GM21723 (cell line): ENCODE data around the gene OPRL1.
A peak's percentile ranks its signal among the peaks of the same experiment; 100 is the strongest.

Source experiments
- ATAC-seq: cut with Tn5 transposase; IDR thresholded peaks from one replicate; pipeline ENCODE4 v1.9.1; 2021; ENCODE audit warnings: mild to moderate bottlenecking, moderate library complexity; ENCODE audit not compliant: unreplicated experiment

Gene OPRL1

DNA sequence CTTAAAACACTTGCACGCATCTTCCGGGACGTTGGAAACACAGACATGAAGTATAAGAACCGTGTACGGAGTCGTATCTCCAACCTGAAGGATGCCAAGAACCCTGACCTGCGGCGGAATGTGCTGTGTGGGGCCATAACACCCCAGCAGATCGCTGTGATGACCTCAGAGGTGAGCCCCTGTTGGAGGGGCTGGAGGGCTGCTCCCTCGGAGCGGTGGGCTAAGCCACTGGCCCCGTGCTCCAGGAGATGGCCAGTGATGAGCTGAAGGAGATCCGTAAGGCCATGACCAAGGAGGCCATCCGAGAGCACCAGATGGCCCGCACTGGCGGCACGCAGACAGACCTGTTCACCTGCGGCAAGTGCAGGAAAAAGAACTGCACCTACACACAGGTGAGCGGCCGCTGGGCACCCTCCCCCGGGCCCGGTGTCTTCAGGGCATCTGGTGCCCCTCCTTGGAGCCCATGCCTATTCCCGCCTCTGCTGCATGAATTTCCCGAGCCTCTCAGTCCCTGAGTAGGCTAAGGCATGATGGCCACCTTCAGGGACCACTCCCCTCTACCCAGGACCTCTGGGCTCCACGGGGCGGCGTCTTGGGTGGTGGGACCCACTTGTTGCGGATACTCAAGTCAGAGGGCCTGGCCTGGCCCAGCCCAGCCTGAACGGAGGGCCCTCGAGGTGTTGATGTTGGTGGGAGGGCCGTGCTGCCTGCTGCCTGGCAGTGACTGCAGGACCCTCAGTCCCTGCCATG is 9.5 kb upstream of the OPRL1 start:
- no peak for ATAC-seq

DNA sequence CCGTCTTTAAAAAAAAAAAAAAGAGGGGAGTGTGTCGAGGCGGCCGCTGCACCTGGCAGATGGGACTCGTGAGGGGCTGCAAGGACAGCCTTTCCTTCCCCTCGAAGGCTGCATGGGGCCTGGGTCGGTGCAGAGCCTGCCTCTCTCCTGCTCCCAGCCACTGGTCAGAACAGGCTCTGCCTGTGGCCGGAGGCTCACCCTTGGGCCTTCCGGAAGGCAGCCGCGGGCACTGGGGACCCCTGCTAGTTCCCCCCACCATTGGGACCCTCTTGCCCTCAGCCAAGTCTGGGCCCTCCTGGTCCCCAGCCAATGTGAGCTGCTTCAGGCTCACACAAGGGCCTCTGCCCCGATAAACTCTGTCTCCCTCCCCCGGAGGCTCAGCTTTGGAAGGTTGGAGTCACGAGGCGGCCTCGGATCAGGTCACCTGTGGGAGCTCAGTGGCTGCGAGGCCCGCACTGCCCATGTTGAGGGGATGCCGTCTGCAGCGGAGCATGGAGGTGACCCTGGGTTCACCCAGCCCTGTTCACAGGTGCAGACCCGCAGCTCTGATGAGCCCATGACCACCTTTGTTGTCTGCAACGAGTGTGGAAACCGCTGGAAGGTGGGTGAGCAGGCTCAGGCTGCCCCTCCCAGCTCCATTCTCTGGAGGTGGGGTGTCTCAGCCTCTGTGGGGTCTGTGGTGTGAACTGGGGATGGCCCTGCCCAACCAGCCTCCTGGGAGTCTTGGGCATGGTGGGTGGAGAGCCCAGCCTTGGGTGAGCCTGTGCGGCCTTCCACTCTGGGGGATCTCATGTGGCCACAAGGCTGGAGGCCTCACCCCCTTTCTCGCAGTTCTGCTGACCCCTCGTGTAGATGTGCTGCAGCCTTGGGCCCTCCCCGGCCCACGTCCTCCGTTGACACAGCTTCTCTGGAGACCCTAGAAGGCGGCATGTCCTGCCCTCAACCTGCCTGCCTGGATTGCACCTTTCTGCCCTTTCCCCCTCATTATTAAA is 8.2 kb upstream of the OPRL1 start:
- ATAC-seq, result no peak

DNA sequence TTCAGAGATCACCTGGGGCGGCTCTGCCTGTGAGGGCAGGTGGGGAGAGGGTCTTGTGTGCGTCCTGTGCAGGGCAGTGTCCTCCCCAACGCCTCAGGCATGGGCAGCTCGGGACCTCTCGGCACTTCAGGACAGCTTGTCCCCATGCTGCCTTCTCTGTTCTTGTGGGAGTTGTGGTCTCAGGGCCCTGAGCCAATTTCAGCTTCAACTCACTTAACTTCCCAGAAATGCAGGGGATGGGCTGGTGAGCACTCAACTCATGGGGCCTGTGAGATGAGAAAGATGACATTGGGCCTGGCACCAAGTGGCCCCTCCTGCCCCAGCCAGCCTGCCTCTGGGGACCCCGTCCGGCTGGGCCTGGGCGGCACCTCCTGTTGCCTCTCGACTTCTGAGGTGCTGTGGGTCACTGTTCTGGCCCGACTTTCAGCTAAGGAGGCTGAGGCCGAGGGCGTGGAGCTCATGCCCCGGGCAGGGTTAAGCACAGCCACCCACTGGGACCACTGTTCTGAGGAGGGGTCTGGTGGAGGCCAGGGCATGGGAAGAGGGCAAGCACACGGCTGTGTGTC is 7.3 kb upstream of the OPRL1 start:
- no peak for ATAC-seq

DNA sequence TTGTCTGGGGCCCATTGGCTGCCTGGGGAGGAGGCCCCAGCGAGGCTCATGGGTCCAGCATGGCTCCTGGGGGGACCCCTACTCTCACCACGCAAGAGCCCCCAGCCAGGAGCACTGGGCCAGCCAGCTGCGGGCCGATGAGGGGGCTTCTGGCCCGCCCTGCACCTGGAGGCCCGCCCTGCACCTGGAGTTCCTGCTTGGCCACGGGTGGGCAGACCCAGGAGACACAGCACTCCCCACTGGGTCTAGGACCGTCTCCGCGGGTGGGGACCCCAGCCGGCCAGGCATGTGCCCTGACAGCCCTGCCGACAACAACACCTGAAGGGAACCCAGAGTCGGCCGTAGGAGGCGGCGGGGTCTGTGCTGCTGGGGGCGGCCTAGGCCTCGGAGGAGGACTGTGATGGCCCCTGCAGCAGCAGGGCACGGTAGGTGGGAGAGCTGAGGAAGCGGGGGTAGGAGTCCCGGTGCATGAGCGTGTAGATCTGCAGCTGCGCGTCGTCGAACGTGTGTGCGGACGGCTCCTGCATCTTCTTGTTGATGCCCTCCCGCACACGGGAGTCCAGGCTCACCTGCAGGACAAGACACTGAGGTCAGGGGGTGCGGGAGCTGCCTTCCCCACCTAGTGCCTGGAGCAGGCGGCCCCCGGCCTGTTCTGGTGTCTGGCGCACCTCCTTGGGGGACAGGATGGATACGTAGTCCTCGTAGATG is 6.3 kb upstream of the OPRL1 start:
- ATAC-seq, result no peak

DNA sequence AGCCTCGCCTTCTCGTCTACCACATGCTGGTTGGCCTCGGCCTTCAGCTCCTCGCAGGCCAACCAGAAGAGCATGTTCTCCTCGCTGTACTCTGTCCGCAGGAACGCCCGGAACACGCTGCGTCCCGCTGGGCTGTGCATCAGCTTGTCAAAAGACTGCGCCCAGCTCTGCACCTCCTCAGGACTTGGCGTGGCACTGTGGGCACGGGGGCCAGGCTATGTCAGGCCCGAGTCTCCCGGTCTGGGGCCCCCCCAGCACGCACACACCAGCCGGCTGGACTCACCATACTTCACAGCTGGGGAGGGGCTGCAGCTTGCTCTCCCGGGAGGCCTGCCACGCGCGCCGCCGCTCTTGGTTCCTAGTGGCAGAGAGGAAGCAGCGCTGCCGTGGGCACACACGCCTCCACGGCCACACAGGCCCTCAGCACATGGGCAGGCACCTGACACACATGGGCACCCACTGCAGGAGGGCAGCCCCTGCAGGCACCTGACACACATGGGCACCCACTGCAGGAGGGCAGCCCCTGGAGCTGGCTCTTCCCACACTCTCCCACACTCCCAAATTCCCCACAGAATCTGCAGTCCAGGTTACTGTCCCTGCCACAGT is 5.6 kb upstream of the OPRL1 start:
- ATAC-seq, result no peak

DNA sequence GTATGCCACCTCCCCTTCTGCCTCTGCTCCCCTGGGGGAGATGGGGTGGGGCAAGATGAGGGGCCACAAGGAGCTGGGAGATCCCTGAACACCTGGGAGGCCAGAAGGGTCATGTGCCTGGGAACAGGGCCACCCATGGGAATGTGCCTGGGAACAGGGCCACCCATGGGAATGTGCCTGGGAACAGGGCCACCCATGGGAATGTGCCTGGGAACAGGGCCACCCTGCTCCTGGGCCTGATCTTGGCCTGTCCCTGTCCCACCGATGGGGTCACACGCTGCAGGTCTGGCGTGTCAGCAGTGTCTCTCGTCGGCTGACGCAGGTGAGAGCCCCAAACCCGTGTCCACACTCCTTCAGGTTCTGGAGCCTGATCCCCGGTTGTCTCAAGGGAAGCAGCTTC is 4.9 kb upstream of the OPRL1 start:
- ATAC-seq, result no peak

DNA sequence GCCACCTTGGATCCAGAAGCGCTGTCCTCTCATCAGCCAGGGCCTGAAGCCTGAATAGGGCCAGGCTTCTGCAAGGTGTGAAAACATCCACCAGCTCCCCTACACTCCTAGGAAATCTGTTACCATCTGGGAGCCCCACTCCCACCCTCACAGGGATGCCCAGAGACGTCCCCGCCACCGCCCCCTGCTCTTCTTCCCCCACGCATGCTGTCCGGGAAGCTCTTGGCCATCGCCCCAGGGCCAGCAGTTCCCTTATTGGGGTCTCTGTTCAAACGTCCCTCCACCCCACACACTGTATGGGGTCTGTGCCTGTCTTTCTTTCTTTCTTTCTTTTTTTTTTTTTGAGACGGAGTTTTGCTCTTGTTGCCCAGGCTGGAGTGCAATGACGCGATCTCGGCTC is 4.3 kb upstream of the OPRL1 start:
- ATAC-seq, result no peak

DNA sequence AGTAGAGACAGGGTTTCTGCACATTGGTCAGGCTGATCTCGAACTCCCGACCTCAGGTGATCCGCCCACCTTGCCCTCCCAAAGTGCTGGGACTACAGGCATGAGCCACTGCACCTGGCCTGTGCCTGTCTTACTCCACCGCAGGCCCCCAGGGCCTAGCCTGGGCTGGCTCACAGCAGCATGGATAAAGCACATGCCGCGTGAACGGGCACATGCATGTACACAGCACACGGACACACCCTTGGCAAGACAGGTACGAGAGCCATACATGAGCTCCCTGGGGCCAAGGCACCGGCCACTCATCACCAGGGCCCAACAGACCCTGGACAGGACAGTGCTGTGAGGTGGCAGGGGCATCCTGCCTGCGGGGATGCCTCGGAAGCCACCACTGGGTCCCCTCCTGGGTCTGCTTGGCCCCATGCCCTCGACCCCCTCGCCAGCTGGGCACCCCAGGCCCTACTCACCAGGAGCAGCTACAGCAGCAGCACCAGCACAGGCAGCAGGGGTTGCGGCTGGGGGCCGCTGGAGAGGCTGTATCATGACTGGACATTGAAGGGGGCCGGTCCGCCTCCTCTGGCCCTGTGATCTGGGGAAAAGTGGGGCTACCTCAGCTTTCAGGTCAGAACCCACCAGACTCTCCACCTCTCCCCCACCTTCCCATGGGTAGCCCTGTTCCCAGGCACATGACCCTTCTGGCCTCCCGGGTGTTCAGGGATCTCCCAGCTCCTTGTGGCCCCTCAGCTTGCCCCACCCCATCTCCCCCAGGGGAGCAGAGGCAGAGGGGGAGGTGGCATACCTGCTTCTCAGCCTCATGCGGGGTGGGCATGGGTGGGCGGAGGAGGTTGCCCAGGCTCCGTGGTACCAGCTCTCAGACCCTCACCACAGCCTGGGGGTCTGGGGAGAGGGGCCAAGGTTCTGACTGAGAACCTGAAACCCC is 3.6 kb upstream of the OPRL1 start:
- no peak for ATAC-seq

DNA sequence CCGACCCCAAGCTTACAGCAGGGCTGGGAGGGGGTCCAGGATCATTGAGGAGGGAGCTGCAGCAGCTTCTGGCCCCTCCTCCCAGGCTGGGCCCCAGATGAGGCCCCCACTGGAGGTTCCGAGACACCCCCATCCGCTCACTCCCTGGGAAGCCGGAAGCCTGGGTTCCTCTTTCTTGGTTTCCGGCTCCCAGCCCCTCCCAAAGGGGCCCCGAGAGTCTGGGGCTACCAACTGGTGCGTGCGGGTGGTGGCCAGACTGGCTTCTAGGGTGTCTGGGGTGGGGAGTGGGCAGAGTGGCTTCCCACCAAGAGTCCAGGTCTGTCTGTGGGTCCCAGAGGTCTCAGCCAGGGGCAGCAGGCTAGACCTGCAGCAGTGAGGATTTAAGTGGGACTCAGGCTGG is 2.8 kb upstream of the OPRL1 start:
- peak; percentile 35 for ATAC-seq

DNA sequence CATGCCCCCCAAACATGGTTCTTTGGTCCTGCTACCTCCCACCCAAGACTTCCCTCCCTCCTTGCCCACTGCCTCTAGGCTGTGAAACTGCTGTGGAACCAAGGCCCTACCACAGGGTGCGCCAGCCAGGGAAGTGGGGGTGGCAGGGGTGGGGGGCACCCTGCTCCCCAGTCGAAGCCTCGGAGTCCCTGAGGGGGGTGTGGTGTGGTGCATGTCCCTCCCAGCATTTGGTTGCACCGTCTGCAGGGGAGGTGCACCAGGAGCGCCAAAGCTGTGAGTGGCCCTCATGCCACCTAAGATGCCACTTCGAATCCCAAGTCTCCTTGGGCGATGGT is 2.4 kb upstream of the OPRL1 start:
- ATAC-seq, result no peak

DNA sequence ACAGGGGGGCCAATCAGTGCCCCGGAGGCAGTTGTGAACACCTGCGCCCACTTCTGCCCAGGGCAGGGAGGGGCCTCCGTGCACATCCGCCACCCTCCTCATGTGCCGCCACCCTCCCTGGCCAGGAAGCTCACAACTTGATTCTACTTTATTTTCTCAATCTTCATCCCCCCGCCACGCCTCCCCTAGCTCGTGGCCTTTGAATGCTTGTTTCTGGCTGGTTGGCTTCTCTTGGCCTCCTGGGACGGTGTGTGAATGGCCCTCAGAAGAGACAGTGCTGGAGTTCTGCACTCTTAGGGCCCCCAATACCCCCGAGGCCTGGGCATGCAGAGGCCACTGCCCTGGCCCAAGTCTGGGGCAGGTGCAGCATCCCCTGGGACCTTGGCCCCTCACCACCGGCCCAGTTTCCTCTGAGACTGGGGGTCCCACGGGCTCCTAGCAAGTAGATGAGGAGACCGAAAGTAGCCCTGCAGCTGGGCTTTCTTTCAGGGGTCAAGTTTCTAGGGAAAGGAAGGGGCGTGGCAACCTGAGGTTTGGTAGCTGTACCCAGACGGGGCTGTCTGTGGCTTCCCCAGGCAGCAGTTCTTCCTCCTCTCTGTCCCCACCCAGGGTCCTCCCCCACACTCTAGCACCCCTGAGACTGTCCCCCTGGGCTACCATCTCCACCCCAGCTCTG is 1.9 kb upstream of the OPRL1 start:
- ATAC-seq, result no peak

DNA sequence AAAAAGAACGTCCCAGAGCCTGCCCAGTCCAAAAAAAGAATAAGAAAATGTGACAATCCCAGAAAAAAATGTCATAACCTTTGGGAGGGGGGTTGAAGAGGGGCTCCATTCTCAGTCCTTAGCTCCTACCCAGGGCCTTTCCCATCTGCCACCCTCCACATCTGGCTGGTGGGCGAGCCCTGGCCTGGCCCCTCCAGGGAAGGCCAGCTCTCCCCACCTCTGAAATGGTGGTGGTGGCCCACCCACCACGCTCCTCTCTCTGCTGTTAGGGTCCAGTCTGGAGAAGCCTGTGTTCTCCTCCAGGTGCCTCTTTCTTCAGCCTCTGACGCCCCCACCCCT is 979 bp upstream of the OPRL1 start:
- ATAC-seq, result no peak

DNA sequence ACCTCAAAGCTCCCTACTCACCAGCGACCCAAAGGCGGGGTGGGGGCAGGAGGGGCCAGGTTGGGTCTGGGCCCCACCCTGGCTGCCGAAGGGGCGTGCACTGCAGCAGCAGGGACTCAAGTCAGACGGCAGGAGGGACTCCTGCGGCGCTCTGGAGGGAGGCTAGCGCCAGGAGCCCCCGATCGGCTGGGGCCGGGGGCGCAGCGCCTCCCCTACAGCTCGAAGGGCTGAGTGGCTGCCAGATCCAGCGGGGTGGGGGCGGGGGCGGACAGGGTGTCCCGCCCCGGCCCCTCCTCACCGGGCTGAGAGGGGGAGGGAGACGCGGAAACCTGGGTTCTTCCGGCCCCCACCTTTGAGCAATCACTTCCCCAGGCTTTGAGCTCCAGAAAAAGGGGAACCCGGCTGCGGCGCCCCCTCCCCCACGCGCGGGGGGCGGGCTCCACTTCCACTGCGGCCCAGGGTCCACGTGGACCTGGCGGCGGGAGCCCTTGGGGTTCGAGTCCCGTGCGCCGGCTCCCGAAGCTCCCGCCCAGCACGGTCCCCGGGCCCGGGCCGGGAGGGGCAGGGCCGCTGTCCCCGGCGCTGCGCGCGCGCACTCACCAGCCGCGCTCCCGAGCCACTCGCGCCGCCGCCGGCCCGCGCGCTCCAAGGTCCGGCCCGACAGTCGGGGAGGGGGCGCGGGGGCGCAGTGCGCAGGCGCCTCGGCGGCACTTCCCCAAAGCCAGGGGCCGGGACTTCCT is 439 bp upstream of the OPRL1 start, which contains the start of gene RGS19:
TSS of gene RGS19 (minus strand) at position 246 of the 740 bp plus-strand sequence. CDS start 2,632 bp downstream, outside the sequence.
- ATAC-seq, result peak; percentile 39

DNA sequence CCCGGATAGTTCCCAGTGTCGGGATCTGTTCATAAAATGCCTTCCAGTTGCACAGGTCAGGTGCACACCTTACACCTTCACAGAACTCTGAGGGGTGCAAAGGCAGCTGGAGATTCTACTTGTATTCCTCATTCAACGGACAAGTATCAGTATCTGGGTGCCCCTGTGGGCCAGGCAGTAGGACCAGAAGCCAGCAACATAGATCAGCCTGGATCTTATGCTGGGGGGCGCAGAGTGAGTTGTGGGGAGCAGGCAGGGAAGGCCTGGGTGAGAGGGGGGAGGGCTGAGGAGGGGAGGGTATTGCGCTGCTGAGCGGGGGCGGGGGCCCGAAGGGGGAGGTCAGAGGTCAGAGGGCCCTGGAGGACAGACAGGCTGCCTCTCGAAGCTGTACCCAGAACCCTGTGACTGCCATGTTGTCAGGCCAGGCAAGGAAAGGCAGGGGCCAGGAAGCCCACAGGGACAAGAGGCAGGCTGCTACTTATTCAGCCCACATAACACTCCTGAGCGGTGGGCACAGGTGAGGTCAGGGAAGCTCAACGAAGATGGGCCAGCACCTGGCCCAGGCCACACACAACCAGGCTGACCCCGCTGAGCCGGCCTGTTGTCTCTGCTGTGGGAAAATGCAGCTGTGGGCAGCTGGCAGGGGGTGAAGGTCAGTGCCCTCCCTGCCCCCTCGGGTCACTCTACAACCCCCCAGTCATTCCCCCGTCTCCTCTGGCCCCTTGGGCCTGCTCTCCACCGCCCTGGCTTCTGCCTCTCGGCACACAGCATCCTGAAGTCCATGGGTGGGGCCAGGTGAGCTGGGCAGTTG is 1.1 kb downstream of the OPRL1 start:
- no peak for ATAC-seq

DNA sequence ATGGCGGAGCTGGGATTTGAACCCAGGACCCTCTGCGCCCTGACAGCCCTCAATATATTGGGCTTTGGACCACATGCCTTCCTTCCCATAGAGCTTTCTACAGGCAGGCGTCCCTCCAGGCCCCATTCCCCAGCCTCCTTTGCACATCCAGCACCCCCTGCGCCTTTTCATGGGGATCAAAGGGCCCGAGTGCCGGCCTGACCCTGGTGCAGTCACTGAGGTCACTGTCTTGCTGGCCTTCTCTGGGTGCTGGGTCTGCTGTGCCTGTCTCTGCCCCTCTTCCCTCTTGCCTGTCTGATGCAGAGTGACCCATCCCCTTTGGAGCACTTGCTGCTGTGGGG is 1.7 kb downstream of the OPRL1 start:
- ATAC-seq, result no peak

DNA sequence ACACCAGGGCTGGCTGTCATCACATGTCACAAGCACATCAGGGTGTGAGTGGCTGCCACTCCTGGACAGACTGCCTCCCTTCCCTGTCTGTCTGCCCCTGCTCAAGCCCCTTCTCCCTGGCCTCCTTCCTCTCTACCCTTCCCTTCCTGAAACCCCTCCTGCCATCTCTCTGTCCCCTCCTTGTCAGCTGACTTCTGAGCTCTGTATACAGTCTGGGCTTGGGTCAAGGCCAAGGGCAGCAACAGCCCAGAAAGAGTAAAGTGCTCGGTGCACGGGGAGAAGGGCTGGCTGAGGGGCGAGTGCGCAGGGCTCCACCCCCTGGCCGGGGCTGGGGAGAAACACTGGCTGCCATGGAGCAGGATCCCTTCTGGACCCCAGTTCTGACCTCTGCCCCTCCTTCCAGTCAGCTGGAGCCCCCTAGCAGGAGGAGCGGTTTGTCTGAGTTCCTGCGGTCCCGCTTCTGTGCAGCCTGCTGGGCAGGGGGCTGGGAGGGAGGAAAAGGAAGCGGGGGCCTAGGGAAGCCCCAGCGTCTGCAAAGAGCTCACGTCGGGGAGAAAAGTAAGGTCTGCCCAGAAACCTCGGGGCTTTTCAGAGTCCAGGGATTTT is 2.3 kb downstream of the OPRL1 start:
- no peak for ATAC-seq

DNA sequence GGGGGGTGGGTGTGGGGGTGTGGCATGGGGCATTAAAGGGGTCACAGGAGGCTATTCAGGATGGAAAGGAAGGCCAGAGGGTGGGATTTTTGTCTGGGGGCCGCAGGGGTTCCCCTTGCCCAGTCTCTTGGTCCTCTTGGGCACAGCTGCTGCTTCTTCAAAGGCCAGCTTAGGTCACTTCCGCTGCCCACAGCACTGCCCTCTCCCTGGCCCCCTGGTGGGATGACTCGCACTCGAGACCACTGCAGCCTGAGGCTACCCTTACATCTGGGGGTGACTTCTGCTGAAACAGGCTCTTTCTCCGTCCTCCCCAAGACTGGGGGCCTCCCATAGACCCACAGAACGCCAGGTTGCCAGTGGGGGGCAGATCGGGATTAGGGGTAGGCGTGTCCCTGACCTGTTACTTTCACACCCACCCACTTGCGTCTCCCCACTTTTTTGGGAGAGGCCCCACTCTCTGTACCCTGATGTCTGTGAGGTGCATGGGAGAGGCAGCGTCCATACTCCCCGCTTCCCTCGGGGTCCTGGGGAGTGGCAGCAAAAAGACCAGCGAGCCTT is 3.0 kb downstream of the OPRL1 start:
- ATAC-seq, result no peak
